Natural killer cell (primary cell): ENCODE measurements around the gene PIGU. TPM values are rescaled to one million over a fixed set of nuclear protein-coding genes. Genes with fewer than 3 reads are reported as not detected.
"Not testable (repeated sequence)": the region's sequence is repeated elsewhere in the genome, so short reads cannot be mapped to it uniquely, and the experiment has no call there.

ENCODE experiments used
- ATAC-seq, 3 donors: fragments of 150-1000 bp in 2 of 3; fragments of 200-7000 bp in 1 of 3; cut with Tn5 transposase; 1 replicate in 1 of 3; 2 replicates in 2 of 3; pipeline ENCODE4 v1.10.0; 2021; ENCODE audit warnings: mild to moderate bottlenecking in 2 of 3, moderate library complexity in 2 of 3
- DNase-seq, 2 donors: peaks; one replicate each; pipeline versions ENCODE4 v3.0.0 to v3.0.0-alpha.2; 2013 to 2021; ENCODE audit warnings: mixed read lengths in 1 of 2
- H3K27ac ChIP-seq: one replicate; pipeline ENCODE4 v1.5.1; 2013; ENCODE audit warnings: mild to moderate bottlenecking, low read length
- H3K27me3 ChIP-seq: one replicate; pipeline ENCODE4 v1.6.1; 2013; ENCODE audit warnings: low read length; ENCODE audit not compliant: control insufficient read depth, insufficient read depth
- H3K36me3 ChIP-seq: one replicate; pipeline ENCODE4 v1.6.1; 2013; ENCODE audit warnings: low read length; ENCODE audit not compliant: control insufficient read depth, insufficient read depth
- H3K4me1 ChIP-seq: one replicate; pipeline ENCODE4 v1.6.1; 2013; ENCODE audit warnings: low read length; ENCODE audit not compliant: control insufficient read depth, insufficient read depth
- H3K4me3 ChIP-seq: one replicate; pipeline ENCODE4 v1.5.1; 2013; ENCODE audit warnings: low read length
- H3K9me3 ChIP-seq: one replicate; pipeline ENCODE4 v1.6.1; 2013; ENCODE audit warnings: low read length; ENCODE audit not compliant: control insufficient read depth, insufficient read depth
- H3K27ac Mint-ChIP-seq, 2 donors: one replicate each; pipeline ENCODE4 v1.8.0; 2022; ENCODE audit warnings: mild to moderate bottlenecking in 2 of 2, mixed read lengths in 2 of 2, moderate library complexity in 1 of 2
- H3K27me3 Mint-ChIP-seq, 2 donors: one replicate each; pipeline ENCODE4 v1.8.0; 2022; ENCODE audit warnings: low read depth in 2 of 2, mixed read lengths in 2 of 2
- H3K36me3 Mint-ChIP-seq: one replicate; pipeline ENCODE4 v1.8.0; 2022; ENCODE audit warnings: mixed read lengths
- H3K4me1 Mint-ChIP-seq, 2 donors: one replicate each; pipeline ENCODE4 v1.8.0; 2022; ENCODE audit warnings: mixed read lengths in 2 of 2
- H3K4me3 Mint-ChIP-seq: one replicate; pipeline ENCODE4 v1.8.0; 2022; ENCODE audit warnings: mild to moderate bottlenecking, moderate library complexity, mixed read lengths
- H3K9me3 Mint-ChIP-seq, 2 donors: one replicate each; pipeline ENCODE4 v1.8.0; 2022; ENCODE audit warnings: mixed read lengths in 2 of 2
- CTCF ChIP-seq: fragments of 200-600 bp; IDR thresholded peaks from one replicate; pipeline ENCODE4 v1.8.0; 2022; ENCODE audit warnings: antibody characterized with exemption
- WGBS: methylation state at CpG from one replicate; pipeline ENCODE4 v1.1.7; 2013; ENCODE audit warnings: missing lambda C conversion rate; ENCODE audit not compliant: insufficient coverage; 5-methylcytosine and 5-hydroxymethylcytosine counted together
- intact Hi-C: fragments of 100-400 bp; cut with micrococcal nuclease; formaldehyde crosslinking; loops from one replicate; pipeline ENCODE4 v1.14.2; 2022
- total RNA-seq, 4 donors: library from RNA; stranded (reverse); fragments of 120-200 nt in 1 of 4; gene quantifications; one replicate each; pipeline versions ENCODE4 v1.2.3 to v1.2.4, GENCODE V29; 2013 to 2022

The PIGU gene
- total RNA-seq, 3 donors from 2014 or later (not counting 1 experiment from before 2014, with no cell fraction given): 7.0 to 11.1 (median 8.2) TPM

GRCh38 chr20:34524426-34524825 lies 152.5 kb downstream of the PIGU start:
- H3K4me1 Mint-ChIP-seq: peaks cover 34% of the 10 kb centered on the region in 2 donors
- Histone ChIP-seq H3K27me3 (no peaks in the 10 kb centered on the region), H3K27ac (no peak overlapping the region), H3K4me1 (peaks cover 15% of the 10 kb centered on the region), H3K36me3 (peaks cover 45% of the 10 kb centered on the region), H3K9me3 (no peaks in the 10 kb centered on the region), H3K4me3 (no peak overlapping the region)
- no peak for TF ChIP-seq CTCF
- intact Hi-C loops: no loop called here
- ATAC-seq: no peak
- no peaks in the 10 kb centered on the region for H3K36me3 Mint-ChIP-seq
- no peak overlapping the region for H3K4me3 Mint-ChIP-seq
- peak overlapping the region in 1 of 2 donors; percentile 71 for H3K27ac Mint-ChIP-seq
- no peaks in the 10 kb centered on the region for H3K9me3 Mint-ChIP-seq
- DNase-seq: no peak
- H3K27me3 Mint-ChIP-seq: no peaks in the 10 kb centered on the region
- WGBS: 95% methylated on average over 11 of the region's 11 CpGs

DNA sequence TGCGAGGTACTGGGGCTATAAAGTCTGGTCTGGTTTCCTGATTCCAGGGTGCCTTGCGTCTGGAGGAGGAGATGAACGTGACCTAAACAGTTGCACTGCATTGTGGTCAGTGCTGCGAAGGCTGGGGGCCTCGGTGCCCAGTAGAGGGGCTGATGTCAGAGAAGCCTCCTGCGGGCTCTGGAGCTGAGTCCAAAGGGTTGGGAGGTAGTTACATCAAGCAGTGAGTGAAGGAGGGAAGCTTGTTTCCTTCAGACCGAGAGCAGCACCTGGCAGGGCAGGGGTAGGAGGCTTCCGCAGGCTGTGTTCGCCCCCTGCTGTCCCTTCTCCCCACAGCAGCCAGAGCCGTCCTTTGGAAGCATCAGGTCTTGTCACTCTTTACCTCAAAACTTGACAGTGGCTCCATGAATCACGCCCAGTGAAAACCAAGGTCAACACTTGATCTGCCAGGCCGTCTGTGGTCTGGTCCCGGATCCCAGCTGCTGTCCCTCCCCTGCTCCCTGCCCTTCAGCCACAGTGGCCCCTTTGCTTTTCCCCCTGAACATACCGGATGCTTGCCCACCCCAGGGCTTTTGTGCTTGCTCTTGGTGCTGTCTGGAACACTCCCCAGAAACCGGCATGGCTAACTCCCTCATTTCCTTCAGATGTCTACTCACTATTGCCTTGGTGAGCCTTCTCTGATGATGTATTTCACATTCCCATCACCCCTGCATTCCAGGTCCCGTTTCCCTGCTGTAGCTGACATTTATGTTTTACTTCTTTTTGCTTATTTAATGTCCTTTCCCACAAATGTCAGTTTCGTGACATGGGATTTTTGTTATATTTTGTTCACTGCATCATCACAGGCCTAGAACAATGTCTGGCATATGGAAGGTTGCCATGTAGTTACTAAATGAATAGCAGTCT lies 153.7 kb downstream of the PIGU start:
- peak; percentile 21 for TF ChIP-seq CTCF
- Histone ChIP-seq H3K4me3 (no peak overlapping the region), H3K4me1 (peaks cover 8% of the 10 kb centered on the region), H3K27me3 (no peaks in the 10 kb centered on the region), H3K9me3 (no peaks in the 10 kb centered on the region), H3K27ac (no peak overlapping the region), H3K36me3 (peaks cover 37% of the 10 kb centered on the region)
- peak in 2 of 3 donors; percentile 81 to 84 for ATAC-seq
- no peak overlapping the region for H3K4me3 Mint-ChIP-seq
- H3K36me3 Mint-ChIP-seq: no peaks in the 10 kb centered on the region
- H3K27ac Mint-ChIP-seq: peak overlapping the region in 1 of 2 donors; percentile 71
- H3K27me3 Mint-ChIP-seq: no peaks in the 10 kb centered on the region
- intact Hi-C loops: loop anchor here (1.0 kb wide), 1 partner anchor 211 kb away; no protein-coding TSS in a partner anchor
- DNase-seq: peak in 1 of 2 donors; percentile 73
- WGBS: 63% methylated on average over 16 of the region's 17 CpGs
- H3K9me3 Mint-ChIP-seq: no peaks in the 10 kb centered on the region
- H3K4me1 Mint-ChIP-seq: peaks cover 29 to 30% of the 10 kb centered on the region in 2 donors

GRCh38 chr20:34519841-34520240 lies 157.1 kb downstream of the PIGU start:
- peaks cover 28% of the 10 kb centered on the region for H3K4me1 ChIP-seq
- H3K4me3 Mint-ChIP-seq, DNase-seq: not testable (repeated sequence)

GRCh38 chr20:34518863-34519262 lies 158.0 kb downstream of the PIGU start:
- H3K4me3 Mint-ChIP-seq: peak overlapping the region; percentile 83

More at GRCh38 chr20:34519841-34520240, 157.1 kb downstream of the PIGU start:
- H3K27ac Mint-ChIP-seq, H3K4me3 ChIP-seq, intact Hi-C loops, H3K36me3 Mint-ChIP-seq, H3K36me3 ChIP-seq, H3K27me3 ChIP-seq, H3K27me3 Mint-ChIP-seq, H3K9me3 Mint-ChIP-seq, H3K9me3 ChIP-seq, ATAC-seq, H3K27ac ChIP-seq: not testable (repeated sequence)
- peaks cover 48 to 50% of the 10 kb centered on the region in 2 donors for H3K4me1 Mint-ChIP-seq
- 97% methylated on average over 9 of the region's 10 CpGs for WGBS

More at GRCh38 chr20:34518863-34519262, 158.0 kb downstream of the PIGU start:
- Mint-ChIP-seq H3K27ac (peak overlapping the region; percentile 56 to 64), H3K4me1 (peaks cover 54 to 59% of the 10 kb centered on the region in 2 donors)
- H3K36me3 Mint-ChIP-seq, H3K9me3 ChIP-seq, H3K27me3 ChIP-seq, H3K36me3 ChIP-seq, H3K27me3 Mint-ChIP-seq, ATAC-seq, H3K4me3 ChIP-seq, DNase-seq, H3K27ac ChIP-seq, intact Hi-C loops, H3K9me3 Mint-ChIP-seq: not testable (repeated sequence)
- H3K4me1 ChIP-seq: peaks cover 30% of the 10 kb centered on the region
- 98% methylated on average over 7 of the region's 7 CpGs for WGBS
